Astrocyte of the cerebellum (primary cell): ENCODE measurements around the gene PPP3R1.

Experiments used
- DNase-seq: peaks from one replicate; pipeline ENCODE4 v3.0.0-alpha.2; 2011; ENCODE audit warnings: low read depth
- H3K4me3 ChIP-seq: 2 replicates; pipeline ENCODE4 v1.5.1; 2011; ENCODE audit warnings: mild to moderate bottlenecking, low read depth, low read length, moderate library complexity
- CTCF ChIP-seq: IDR thresholded peaks from 2 replicates; pipeline ENCODE4 v1.5.1; 2012; ENCODE audit warnings: low read length, low read depth, moderate library complexity, mild to moderate bottlenecking; ENCODE audit errors: missing control alignments
- in situ Hi-C: cut with HindIII; loops from 2 replicates; pipeline ENCODE4 v1.10.0; 2017; ENCODE audit warnings: low sequenced_read_pairs

The PPP3R1 gene

DNA sequence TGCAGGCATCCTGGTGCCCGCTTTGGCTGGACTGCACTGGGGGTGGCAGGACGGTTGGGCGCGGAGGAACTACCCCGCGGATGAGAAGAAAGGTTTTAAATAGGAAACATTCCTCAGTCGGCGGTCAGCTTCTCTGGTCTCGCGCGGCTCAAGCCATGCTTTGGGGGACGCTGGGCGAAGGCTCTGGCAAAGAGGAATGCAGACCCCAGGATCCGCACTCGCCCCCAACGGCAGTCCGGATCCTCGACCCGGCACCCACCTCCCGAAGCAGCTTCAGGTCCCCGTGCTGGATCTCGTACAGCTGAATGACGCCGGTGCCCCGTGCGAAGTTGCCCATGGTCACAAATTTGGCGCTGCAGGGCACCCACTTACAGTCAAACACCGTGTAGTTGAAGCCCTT is 95.3 kb downstream of the PPP3R1 start:
- peak overlapping the region; percentile 97 for H3K4me3 ChIP-seq
- in situ Hi-C loops = no loop called here
- TF ChIP-seq CTCF = no peak
- no peak for DNase-seq

GRCh38 chr2:68156419-68156818 is 95.9 kb downstream of the PPP3R1 start:
- TF ChIP-seq CTCF = no peak

GRCh38 chr2:68155618-68156017 is 96.7 kb downstream of the PPP3R1 start:
- in situ Hi-C loops = no loop called here
- no peak overlapping the region for H3K4me3 ChIP-seq
- DNase-seq = no peak
- TF ChIP-seq CTCF = no peak

More at GRCh38 chr2:68156419-68156818, 95.9 kb downstream of the PPP3R1 start:
- in situ Hi-C loops = no loop called here
- no peak for DNase-seq
- peak overlapping the region; percentile 97 for H3K4me3 ChIP-seq

DNA sequence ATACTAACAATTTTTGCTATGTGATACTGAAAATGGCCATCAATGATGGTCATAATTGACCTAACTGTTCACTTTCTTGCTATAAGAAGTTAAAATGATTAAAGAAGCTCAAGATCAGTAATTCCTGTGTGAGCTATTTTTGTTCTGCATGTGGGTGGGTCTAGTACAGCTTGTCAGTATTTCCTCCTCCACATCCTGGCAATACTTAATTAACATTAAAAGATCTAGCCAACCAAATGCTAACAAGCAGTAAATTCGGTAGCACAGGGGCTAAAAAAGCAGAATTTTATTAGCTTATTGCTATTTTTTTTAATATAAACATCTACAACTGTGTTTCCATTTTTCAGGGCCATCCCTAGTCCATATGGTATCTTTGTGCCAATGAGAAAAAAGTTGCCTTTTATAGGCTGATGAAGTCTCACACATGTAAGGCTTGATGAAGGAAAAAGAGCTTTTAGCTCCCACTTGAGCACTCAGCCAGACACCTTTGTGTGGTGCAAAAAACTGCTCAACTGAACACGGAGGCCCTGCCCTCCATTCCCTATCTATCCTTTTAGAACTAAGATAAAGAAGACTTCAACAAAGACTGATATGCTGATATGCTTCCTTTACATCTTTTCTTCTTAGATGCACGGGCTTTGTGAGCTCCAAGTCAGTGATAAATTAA is 99.5 kb downstream of the PPP3R1 start:
- no peak overlapping the region for H3K4me3 ChIP-seq
- TF ChIP-seq CTCF = no peak
- in situ Hi-C loops = no loop called here
- DNase-seq = no peak

DNA sequence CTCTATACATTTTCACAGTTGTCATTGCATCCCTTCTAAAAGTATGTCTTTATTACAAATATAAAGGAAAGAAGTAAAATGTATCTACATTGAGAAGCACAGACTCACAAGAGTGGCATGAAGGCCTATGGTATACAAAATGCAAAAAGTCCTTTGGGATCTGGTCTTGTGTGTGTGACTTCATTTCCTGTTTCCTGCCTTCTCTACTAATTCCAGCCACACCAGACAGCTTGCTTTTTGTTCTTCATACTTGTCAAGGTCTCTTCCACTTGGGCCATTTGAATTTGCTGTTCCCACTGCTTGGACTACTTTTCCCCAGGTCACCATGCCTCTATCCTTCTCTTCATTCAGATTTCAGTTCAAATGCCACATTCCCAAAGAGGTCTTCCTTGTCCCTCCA is 101.3 kb downstream of the PPP3R1 start:
- no peak overlapping the region for H3K4me3 ChIP-seq
- in situ Hi-C loops = no loop called here
- TF ChIP-seq CTCF = no peak
- DNase-seq = no peak

- TF ChIP-seq CTCF = no peak
- in situ Hi-C loops = no loop called here
- DNase-seq = no peak
- H3K4me3 ChIP-seq = no peak overlapping the region
These were observed 110.5 kb downstream of the PPP3R1 start for GRCh38 chr2:68141875-68142274.
